Measurements from ENCODE around the gene CD4.

CD4 gene

GRCh38 chr12:6829536-6830220 is 40.4 kb downstream of the CD4 start:
- DNase-seq: no peak

GRCh38 chr12:6830286-6830890 is 41.1 kb downstream of the CD4 start:
- DNase-seq: no peak

GRCh38 chr12:6830999-6831398 is 41.7 kb downstream of the CD4 start:
- DNase-seq: no peak

DNA sequence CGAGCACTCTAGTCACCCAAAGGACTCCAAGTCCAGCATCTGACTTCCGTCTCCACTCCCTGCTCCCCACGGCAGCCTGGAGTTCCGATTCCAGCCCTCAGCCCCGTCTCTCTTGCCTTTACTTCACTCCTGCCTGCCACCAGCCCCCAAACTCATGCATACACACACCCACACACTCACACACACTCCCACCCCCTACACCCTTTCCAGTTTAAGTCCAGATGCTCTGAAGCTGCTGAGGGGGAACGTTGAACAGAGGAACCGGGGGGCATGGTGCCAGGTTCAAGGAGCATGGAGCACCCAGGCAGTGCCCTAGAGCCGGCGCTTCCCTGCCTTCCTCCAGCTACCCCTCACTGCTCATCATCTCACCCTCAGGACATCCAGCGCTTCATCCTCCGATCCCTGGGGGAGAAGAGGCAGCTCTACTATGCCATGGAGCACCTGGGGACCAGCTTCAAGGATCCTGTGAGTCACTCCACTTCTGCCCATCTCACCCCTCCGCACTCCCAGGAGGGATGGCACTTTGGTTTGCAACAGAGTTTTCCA is 42.2 kb downstream of the CD4 start:
- DNase-seq: no peak

- no peak for DNase-seq
These were observed 42.8 kb downstream of the CD4 start for GRCh38 chr12:6832125-6832524.

DNA sequence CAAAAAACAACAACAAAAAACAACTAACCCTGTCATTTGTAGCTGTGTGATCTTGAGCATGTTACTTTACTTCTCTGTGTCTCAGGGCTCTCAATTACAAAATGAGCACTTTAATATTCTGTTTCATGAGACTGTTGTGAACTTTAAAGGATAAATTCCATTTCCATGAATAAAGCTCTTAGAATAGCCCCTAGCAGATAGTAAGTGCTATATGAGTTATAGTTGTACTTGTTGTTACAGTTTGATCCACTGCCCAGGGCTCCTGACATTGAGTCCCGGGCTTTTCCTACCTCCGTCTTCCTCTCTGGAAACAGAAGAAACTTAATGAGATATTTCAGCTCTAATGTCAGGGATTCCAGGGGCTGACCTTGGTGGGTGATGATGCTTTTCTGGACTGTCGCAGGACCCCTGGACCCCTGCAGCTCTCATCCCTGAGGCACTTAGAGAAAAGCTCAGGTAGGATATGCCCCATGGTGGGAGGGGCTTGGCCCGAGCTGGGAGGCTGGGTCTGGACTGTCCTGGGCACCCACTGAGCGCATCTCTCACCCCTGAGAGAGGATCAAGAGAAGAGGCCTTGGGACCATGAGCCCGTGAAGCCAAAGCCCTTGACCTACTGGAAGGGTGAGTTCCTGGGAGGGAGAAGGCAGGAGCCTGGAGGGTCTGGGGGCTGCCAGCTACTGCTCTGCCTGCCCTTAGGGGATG is 44.0 kb downstream of the CD4 start:
- DNase-seq: no peak

- no peak for DNase-seq
These were observed 44.9 kb downstream of the CD4 start for GRCh38 chr12:6834254-6834653.

- DNase-seq: no peak
These were observed 45.5 kb downstream of the CD4 start for GRCh38 chr12:6834873-6835272.

GRCh38 chr12:6836851-6837250 is 47.5 kb downstream of the CD4 start:
- no peak for DNase-seq

DNA sequence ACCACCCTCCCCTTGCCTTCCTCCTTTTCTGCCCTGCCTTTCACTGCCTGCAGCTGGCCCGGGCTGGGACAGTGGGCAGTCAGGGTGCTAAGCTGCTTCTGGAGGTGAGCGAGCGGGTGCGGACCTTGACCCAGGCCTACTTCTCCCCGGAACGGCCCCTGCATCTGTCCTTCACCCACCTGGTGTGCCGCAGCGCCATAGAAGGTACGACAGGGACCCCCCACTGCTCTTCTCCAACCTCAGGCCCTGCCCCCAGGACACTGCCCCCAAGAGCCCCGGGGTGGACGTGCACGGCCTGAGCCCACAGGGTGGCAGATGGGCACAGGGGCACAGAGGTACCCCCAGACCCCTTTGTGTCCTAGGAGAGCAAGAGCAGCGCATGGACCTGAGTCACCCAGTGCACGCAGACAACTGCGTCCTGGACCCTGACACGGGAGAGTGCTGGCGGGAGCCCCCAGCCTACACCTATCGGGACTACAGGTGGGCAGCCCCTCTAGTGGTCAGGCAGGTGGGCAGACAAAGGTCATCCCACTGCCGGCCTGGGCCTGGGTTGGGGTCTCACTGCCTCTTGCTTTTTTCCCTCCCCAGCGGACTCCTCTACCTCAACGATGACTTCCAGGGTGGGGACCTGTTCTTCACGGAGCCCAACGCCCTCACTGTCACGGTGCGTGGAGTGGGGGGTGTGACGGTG is 48.2 kb downstream of the CD4 start:
- DNase-seq: no peak

DNA sequence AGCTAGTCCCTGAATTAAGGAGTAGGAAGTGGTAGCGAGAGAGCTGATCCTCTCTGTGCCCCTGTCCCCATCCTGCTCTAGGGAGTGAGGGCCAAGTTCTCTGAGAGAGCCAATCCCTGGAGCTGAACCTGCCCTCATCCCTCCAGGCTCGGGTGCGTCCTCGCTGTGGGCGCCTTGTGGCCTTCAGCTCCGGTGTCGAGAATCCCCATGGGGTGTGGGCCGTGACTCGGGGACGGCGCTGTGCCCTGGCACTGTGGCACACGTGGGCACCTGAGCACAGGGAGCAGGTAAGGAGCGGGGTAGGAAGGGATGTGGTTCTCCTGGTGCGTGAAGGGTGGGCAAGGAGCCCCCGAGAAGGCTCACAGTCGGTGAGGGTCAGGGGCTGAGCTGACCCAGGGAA is 49.5 kb downstream of the CD4 start:
- no peak for DNase-seq

- DNase-seq: no peak
These were observed 50.3 kb downstream of the CD4 start for GRCh38 chr12:6839482-6840201.

DNA sequence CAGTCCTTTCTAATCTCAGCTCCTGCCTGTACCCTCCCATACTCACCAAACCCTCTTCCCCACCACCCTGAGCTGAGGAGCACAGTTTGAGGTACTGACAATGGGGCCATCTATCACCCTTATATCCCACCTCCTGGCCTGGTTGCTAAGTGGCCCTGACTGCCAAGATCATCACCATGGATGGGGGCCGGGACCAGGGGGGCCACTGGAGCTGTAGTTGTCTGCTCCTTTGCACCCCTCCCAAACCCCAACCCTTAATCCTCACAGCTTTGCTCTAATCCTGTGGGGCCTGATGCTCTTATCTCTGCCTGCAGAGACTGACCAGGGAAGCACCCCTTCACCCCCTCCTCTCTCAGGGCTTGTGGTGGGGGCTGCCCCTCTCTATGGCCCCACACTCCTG is 51.0 kb downstream of the CD4 start:
- no peak for DNase-seq

DNA sequence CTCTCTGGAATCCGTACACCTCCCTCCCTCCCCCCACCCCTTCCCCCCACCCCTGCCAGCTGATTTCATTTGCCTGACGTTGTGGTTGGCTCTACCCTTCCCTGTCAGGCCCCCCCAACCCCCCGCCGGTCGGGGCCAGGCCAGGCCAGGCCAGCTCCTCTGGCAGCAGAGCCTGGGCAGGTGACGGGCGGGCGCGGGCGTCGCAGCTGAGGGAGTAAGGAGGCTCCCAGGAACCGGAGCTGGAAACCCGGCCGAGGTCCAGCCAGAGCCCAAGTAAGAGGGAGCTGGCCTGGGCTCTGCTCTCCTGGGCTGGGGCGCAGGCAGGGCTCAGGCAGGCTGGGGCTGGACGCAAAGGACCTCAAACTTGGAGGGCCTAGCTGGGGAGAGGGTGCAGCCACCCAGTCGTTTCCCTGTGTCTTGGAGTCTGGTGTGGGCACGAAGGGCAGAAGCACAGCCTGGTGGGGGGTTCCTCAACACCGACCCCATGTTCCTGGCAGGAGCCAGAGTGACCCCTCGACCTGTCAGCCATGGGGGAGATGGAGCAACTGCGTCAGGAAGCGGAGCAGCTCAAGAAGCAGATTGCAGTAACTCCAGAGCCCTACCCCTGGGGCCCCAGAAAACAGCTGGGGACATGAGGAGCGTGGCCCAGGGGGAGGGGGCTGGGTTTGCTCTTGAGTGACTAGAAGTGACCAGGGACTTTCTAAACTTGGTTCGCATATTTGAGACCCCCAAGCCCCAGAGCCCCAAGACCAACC is 51.6 kb downstream of the CD4 start, which contains the start of gene GNB3:
GNB3 (plus strand) TSS at position 165 of the 755 bp plus-strand sequence; CDS start at position 528, 363 bp downstream.
- no peak for DNase-seq

GRCh38 chr12:6842075-6842474 is 52.7 kb downstream of the CD4 start:
- DNase-seq: no peak

DNA sequence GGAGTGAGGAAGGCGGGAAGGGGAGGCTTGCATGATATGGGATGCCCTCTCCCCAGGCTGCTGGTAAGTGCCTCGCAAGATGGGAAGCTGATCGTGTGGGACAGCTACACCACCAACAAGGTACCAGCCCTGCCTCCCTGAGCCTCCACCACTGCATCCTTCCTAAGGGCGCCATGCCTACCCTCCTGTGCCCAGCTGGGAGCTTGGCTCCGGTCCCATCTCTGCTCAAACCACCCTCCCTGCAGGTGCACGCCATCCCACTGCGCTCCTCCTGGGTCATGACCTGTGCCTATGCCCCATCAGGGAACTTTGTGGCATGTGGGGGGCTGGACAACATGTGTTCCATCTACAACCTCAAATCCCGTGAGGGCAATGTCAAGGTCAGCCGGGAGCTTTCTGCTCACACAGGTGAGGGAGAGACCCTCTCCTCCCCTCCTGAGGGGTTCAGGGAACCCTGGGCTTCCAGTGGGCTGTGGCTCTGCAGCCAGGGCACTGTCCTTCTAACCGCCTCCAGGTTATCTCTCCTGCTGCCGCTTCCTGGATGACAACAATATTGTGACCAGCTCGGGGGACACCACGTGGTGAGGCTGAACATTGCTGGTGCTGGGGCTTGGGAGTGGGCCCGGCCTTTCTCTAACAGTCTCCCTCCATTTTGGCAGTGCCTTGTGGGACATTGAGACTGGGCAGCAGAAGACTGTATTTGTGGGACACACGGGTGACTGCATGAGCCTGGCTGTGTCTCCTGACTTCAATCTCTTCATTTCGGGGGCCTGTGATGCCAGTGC is 54.0 kb downstream of the CD4 start:
- no peak for DNase-seq

GRCh38 chr12:6845395-6845794 is 56.1 kb downstream of the CD4 start:
- no peak for DNase-seq

- no peak for DNase-seq
These were observed 57.1 kb downstream of the CD4 start for GRCh38 chr12:6846316-6846869.

- no peak for DNase-seq
These were observed 58.3 kb downstream of the CD4 start for GRCh38 chr12:6847676-6848075.

DNA sequence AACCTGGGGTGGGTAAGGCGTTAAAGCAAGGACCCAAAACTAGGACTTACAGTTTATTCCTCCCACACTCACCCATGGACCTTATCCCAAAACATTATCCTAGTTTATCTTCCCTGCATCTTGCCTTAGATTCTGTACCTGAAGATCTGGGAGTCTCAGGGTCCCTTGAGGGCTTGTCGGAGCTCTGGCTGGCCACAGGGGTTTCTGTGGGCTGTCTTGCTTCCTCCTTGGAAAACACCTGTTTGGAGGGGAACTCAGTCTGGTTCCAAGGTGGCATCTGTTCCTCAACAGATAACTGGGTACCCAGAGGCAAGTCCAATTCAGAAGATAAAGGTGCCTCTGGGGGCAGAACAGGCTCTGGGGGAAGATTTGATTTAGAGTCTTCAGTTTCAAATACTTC is 60.1 kb downstream of the CD4 start:
- DNase-seq: no peak

All from activated naive CD4-positive, alpha-beta T cell (primary cell).